ENCODE measurements around the gene SEMA4C.

Gene SEMA4C

GRCh38 chr2:96869822-96870625, at the start of gene SEMA4C:
Gene SEMA4C (minus strand): TSS chr2:96870080. CDS start chr2:96867886, 2,194 bp downstream.
- DNase-seq, result peak in 1 of 3 donors; percentile 54

GRCh38 chr2:96918754-96919550, 49.1 kb upstream of the SEMA4C start:
- DNase-seq, result no peak

- DNase-seq, result no peak
These were observed 48.3 kb upstream of the SEMA4C start for GRCh38 chr2:96918092-96918753.

GRCh38 chr2:96916646-96917543, 47.0 kb upstream of the SEMA4C start:
- DNase-seq, result no peak

GRCh38 chr2:96916156-96916630, 46.3 kb upstream of the SEMA4C start:
- DNase-seq, result no peak

- peak in 1 of 3 donors; percentile 56 for DNase-seq
These were observed 44.5 kb upstream of the SEMA4C start for GRCh38 chr2:96914332-96914731.

GRCh38 chr2:96913398-96914202, 43.7 kb upstream of the SEMA4C start:
- peak; percentile 50 to 71 (median 59) for DNase-seq

- no peak for DNase-seq
These were observed 43.2 kb upstream of the SEMA4C start for GRCh38 chr2:96913117-96913397.

- DNase-seq, result no peak
These were observed 42.7 kb upstream of the SEMA4C start for GRCh38 chr2:96912346-96913116.

- no peak for DNase-seq
These were observed 39.7 kb upstream of the SEMA4C start for GRCh38 chr2:96909611-96910021.

- no peak for DNase-seq
These were observed 37.5 kb upstream of the SEMA4C start for GRCh38 chr2:96907115-96908041.

- DNase-seq, result no peak
These were observed 36.8 kb upstream of the SEMA4C start for GRCh38 chr2:96906729-96907114.

GRCh38 chr2:96903815-96904214, 33.9 kb upstream of the SEMA4C start:
- DNase-seq, result no peak

- peak in 1 of 3 donors; percentile 27 for DNase-seq
These were observed 33.4 kb upstream of the SEMA4C start for GRCh38 chr2:96903318-96903717.

- no peak for DNase-seq
These were observed 30.4 kb upstream of the SEMA4C start for GRCh38 chr2:96900237-96900636.

GRCh38 chr2:96899413-96899741, 29.5 kb upstream of the SEMA4C start:
- no peak for DNase-seq

- peak in 1 of 3 donors; percentile 46 for DNase-seq
These were observed 28.9 kb upstream of the SEMA4C start for GRCh38 chr2:96898641-96899412.

- no peak for DNase-seq
These were observed 28.2 kb upstream of the SEMA4C start for GRCh38 chr2:96898135-96898505.
